ENCODE results near the gene ETV3L.

The ETV3L gene

DNA sequence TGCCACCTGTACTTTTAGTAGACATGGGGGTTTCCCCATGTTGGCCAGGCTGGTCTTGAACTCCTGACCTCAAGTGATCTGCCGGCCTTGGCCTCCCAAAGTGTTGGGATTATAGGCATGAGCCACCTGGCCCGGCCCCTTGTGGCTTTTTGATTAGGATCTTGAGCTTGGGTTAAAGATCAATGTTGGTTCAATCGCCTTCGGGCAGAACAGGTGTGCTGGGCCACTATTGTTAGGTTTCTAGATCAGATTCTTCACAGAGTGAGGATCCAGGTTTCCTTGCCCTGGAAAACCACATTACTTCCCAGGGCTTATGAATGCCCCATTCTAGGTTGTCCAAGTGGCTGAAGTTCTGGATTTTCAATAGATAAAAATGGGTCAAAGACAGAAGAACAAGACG lies 32.5 kb upstream of the ETV3L start:
- no peak for DNase-seq (ENCODE audit: low read depth)

DNA sequence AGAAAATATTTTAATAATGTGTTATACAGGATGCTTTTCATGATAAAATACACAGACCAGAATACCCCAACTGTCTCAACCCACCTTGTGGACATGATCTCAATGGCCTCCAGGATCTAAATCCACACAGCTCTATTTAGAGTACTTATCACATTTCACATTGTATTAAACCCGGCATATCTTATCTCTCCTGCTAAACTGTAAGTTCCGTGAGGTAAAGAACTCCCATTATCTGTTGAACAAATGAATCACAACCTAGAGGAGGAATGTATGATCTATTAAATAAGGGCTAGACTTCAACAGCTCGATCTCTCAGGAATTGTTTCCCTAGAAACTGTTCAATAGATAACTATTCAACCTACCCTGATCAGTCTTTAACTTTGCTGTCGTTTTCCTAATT lies 31.7 kb upstream of the ETV3L start:
- DNase-seq (ENCODE audit: low read depth), result no peak

- DNase-seq (ENCODE audit: low read depth), result no peak
Observed at GRCh38 chr1:157124855-157125254, 25.2 kb upstream of the ETV3L start.

- no peak for DNase-seq (ENCODE audit: low read depth)
Observed at GRCh38 chr1:157119448-157119847, 19.8 kb upstream of the ETV3L start.

DNA sequence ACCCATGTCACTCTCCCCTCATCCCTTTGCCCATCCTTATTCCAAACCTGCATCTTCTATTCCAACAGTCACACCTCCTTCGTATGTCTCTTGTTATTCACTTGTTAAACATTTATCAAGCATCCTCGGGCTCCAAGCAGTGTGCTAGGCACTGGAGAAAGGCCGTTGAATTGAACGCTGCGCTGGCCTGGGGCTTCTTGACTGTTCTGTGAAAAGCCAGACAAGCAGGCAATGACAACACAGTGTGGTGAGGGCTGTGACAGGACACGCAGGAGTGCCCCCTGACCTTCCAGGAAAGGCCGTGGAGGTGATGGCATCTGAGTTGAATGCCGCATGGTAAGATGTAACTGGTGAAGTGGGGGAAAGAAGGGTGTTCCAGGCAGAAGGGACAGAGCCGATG lies 19.4 kb upstream of the ETV3L start:
- DNase-seq (ENCODE audit: low read depth), result no peak

- no peak for DNase-seq (ENCODE audit: low read depth)
Observed at GRCh38 chr1:157117527-157118057, 18.0 kb upstream of the ETV3L start.

DNA sequence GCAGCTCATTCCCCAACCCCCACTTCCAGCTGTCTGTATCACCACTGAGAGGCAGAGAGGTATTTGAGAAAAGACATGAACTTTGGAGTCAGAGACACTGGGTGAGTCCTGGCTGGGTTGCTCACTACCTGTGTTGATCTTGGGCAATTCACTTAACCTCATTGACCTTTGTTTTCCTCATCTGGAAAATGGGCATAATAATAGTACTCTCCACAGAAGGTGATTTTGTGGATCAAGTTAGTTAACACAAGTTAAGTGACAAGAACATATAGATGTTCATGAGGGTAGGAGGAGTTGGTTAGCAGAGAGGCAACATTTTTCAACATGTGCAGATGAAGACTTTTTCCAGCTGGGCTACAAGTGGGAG lies 17.1 kb upstream of the ETV3L start:
- no peak for DNase-seq (ENCODE audit: low read depth)

DNA sequence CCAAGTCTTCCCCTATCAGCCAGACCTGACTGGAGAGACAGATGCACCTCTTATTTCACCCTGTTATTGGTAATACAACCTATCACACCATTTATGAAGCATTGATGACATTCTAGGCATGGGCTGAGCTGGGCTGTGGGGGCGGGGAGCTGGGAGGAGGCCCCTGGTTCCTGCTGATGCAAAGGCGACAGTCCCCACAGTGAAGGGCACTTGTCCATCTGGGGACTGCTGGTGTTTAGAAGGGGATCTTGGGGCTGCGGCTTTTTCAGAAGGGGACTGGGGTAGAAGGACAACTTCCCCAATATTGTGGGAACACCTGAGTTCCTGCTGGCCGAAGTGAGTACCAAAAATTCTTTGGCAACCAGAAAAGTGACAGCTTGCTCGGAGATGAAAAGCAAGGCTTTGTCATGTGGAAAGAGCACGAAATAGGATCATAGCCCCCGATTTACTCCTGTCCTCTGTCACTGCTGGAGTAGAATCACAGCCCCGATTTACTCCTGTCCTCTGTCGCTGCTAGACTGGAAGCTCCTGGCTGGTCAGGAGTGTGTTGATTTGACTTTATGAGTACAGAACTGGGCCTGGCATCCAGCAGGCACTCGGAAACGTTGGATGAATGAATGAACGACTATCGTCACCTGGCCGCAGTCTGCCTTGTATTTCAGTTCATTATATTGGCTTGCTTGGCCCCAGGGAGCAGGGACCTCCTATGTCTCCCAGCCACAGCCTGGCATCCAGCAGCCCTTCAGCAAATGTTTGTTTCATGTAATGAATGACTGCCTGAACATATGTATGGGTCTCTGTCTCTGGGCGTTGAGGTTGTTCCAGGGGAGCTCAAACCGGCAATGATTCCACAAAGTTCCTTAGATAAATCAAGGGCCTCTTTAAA lies 16.5 kb upstream of the ETV3L start:
- no peak for DNase-seq (ENCODE audit: low read depth)

- no peak for DNase-seq (ENCODE audit: low read depth)
Observed at GRCh38 chr1:157115429-157115838, 15.8 kb upstream of the ETV3L start.

- DNase-seq (ENCODE audit: low read depth), result no peak
Observed at GRCh38 chr1:157114183-157115121, 14.8 kb upstream of the ETV3L start.

DNA sequence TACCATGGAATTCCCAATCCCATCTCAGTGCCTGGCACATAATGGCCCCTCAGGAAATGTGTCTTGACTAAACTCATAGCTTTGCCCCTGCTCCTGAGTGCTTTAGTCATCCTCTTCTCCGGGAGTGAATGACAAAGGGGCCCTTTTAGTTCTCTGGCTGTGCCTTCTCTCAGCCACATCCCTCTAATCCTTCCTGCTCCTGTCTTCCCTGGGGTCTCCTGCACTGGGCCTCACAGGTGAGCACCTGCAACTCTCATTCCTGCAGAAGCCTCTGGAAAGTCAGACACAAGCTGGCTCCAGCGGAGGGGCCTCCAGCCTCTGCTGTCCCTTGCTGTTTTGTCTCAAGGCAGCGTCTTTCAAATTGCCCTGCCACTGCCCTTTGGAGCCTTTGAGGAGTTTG lies 14.0 kb upstream of the ETV3L start:
- DNase-seq (ENCODE audit: low read depth), result no peak

DNA sequence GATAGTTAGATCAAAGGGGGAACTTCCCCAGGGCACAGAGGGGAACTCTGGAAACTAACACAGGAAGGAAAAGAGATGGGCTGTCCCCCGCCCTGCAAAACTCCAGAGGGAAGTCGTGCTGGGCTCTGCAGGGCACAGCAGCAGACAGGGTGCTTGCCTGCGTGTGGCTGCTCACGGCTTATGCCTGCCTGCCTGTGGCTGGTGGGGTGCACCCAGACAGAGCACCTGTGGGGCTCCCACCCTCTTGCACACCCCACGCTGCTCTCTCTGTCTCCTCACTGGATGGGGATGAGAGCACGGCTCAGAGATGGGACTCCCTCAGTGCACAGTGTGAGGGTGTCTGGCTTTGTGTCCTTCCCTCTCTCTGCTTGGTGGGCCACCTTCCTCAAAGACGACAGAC lies 13.5 kb upstream of the ETV3L start:
- DNase-seq (ENCODE audit: low read depth), result no peak

- no peak for DNase-seq (ENCODE audit: low read depth)
Observed at GRCh38 chr1:157112186-157112867, 12.7 kb upstream of the ETV3L start.

- DNase-seq (ENCODE audit: low read depth), result no peak
Observed at GRCh38 chr1:157111396-157112165, 12.0 kb upstream of the ETV3L start.

GRCh38 chr1:157110686-157111085 lies 11.1 kb upstream of the ETV3L start:
- DNase-seq (ENCODE audit: low read depth), result no peak

- DNase-seq (ENCODE audit: low read depth), result no peak
Observed at GRCh38 chr1:157110003-157110402, 10.4 kb upstream of the ETV3L start.

GRCh38 chr1:157108448-157108847 lies 8.8 kb upstream of the ETV3L start:
- DNase-seq (ENCODE audit: low read depth), result no peak

GRCh38 chr1:157107702-157108101 lies 8.1 kb upstream of the ETV3L start:
- DNase-seq (ENCODE audit: low read depth), result no peak

DNA sequence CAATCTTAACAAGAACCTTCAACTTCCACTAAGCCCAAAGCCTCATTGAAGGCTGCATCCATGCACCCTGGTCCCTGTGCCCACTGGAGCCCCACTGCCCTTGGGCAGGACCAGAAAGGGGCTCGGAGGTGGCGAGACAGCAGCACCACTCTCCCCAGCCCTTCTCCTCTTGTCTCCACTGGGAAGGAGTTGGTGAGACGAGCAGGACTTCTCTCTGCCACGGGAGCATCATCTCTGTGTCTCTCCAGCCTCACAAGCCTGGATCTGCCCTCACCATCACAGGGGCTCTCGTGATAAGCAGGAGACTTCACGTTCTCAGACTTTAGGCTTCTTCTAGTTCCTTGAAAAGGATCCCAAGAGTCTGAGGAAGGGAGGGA lies 7.2 kb upstream of the ETV3L start:
- no peak for DNase-seq (ENCODE audit: low read depth)

GRCh38 chr1:157105988-157106812 lies 6.6 kb upstream of the ETV3L start:
- DNase-seq (ENCODE audit: low read depth), result no peak

All from stimulated activated CD8-positive, alpha-beta memory T cell treated with anti-CD3 and anti-CD28 coated beads, Interleukin-15, amount 100 ng/mL, for 24 hours (primary cell).